Skin epidermis (tissue), 12 donors: ENCODE results near the gene LRRC3B.

Source experiments
- H3K27ac ChIP-seq, 21 experiments: fragments of 200-600 bp; sonication (generic) in 11 of 21; one replicate each; pipeline ENCODE4 v1.5.0; 2020; ENCODE audit warnings: mild to moderate bottlenecking in 3 of 21, inconsistent platforms in 2 of 21, moderate library complexity in 2 of 21
- H3K4me3 ChIP-seq, 7 experiments: fragments of 200-600 bp; sonication (generic) in 2 of 7; one replicate each; pipeline ENCODE4 v1.5.0; 2020; ENCODE audit warnings: inconsistent platforms in 2 of 7, mild to moderate bottlenecking in 2 of 7, moderate library complexity in 1 of 7

Gene LRRC3B

GRCh38 chr3:26699553-26699952, 77.0 kb downstream of the LRRC3B start:
- Histone ChIP-seq H3K27ac (no peak overlapping the region), H3K4me3 (no peak overlapping the region)

- Histone ChIP-seq H3K27ac (no peak overlapping the region), H3K4me3 (no peak overlapping the region)
These were observed 80.9 kb downstream of the LRRC3B start for GRCh38 chr3:26703519-26703918.

GRCh38 chr3:26704736-26705135, 82.2 kb downstream of the LRRC3B start:
- Histone ChIP-seq H3K4me3 (no peak overlapping the region), H3K27ac (no peak overlapping the region)

- Histone ChIP-seq H3K27ac (no peak overlapping the region), H3K4me3 (no peak overlapping the region)
These were observed 85.9 kb downstream of the LRRC3B start for GRCh38 chr3:26708501-26708900.

GRCh38 chr3:26712211-26713026, 89.8 kb downstream of the LRRC3B start:
- H3K4me3 ChIP-seq = no peak overlapping the region
- no peak overlapping the region for H3K27ac ChIP-seq

- Histone ChIP-seq H3K4me3 (no peak overlapping the region), H3K27ac (no peak overlapping the region)
These were observed 90.5 kb downstream of the LRRC3B start for GRCh38 chr3:26713091-26713490.

GRCh38 chr3:26714485-26714884, 91.9 kb downstream of the LRRC3B start:
- H3K27ac ChIP-seq = no peak overlapping the region
- no peak overlapping the region for H3K4me3 ChIP-seq

- H3K4me3 ChIP-seq = no peak overlapping the region
These were observed 92.9 kb downstream of the LRRC3B start for GRCh38 chr3:26715431-26715830.

GRCh38 chr3:26718315-26718714, 95.7 kb downstream of the LRRC3B start:
- no peak overlapping the region for H3K27ac ChIP-seq

More at GRCh38 chr3:26715431-26715830, 92.9 kb downstream of the LRRC3B start:
- H3K27ac ChIP-seq = no peak overlapping the region

GRCh38 chr3:26719134-26719533, 96.6 kb downstream of the LRRC3B start:
- H3K27ac ChIP-seq = no peak overlapping the region
- no peak overlapping the region for H3K4me3 ChIP-seq

More at GRCh38 chr3:26718315-26718714, 95.7 kb downstream of the LRRC3B start:
- H3K4me3 ChIP-seq = no peak overlapping the region

GRCh38 chr3:26721047-26721446, 98.5 kb downstream of the LRRC3B start:
- H3K4me3 ChIP-seq = no peak overlapping the region
- H3K27ac ChIP-seq = no peak overlapping the region

- Histone ChIP-seq H3K27ac (no peak overlapping the region), H3K4me3 (no peak overlapping the region)
These were observed 109.3 kb downstream of the LRRC3B start for GRCh38 chr3:26731843-26732242.

- Histone ChIP-seq H3K27ac (no peak overlapping the region), H3K4me3 (no peak overlapping the region)
These were observed 127.7 kb downstream of the LRRC3B start for GRCh38 chr3:26750263-26750662.

GRCh38 chr3:26752466-26752865, 129.9 kb downstream of the LRRC3B start:
- no peak overlapping the region for H3K27ac ChIP-seq
- no peak overlapping the region for H3K4me3 ChIP-seq

GRCh38 chr3:26753095-26753494, 130.5 kb downstream of the LRRC3B start:
- H3K27ac ChIP-seq = no peak overlapping the region
- no peak overlapping the region for H3K4me3 ChIP-seq

GRCh38 chr3:26757978-26758377, 135.4 kb downstream of the LRRC3B start:
- H3K4me3 ChIP-seq = no peak overlapping the region

More at GRCh38 chr3:26757978-26758377, 135.4 kb downstream of the LRRC3B start:
- no peak overlapping the region for H3K27ac ChIP-seq
